CD8-positive, alpha-beta memory T cell (primary cell): Measurements from ENCODE around the gene SBNO2. TPM values are rescaled to one million over a fixed set of nuclear protein-coding genes. Genes with fewer than 3 reads are reported as not detected.

Experiments
- CTCF ChIA-PET: fragments of 350-600 bp; sonication (Branson Sonifier 250); formaldehyde crosslinking; loops from one replicate; lab custom pipeline; 2021; ENCODE audit warnings: antibody characterized with exemption; lab: Charles Lee
- POLR2A ChIA-PET: fragments of 350-600 bp; sonication (Branson Sonifier 250); formaldehyde crosslinking; loops from one replicate; lab custom pipeline; 2021; ENCODE audit warnings: antibody characterized with exemption; lab: Charles Lee
- DNase-seq, 5 donors: peaks; one replicate each; pipeline versions ENCODE4 v3.0.0 to v3.0.0-alpha.2; 2020 to 2022; ENCODE audit warnings: mixed read lengths in 1 of 5
- H3K27ac ChIP-seq: one replicate; pipeline ENCODE4 v1.7.0; 2013; ENCODE audit warnings: low read depth, mild to moderate bottlenecking, low read length, moderate library complexity
- H3K27me3 ChIP-seq: 2 replicates; pipeline ENCODE4 v1.7.0; 2013; ENCODE audit warnings: low read length, mild to moderate bottlenecking; ENCODE audit not compliant: insufficient read depth, poor library complexity, severe bottlenecking
- H3K36me3 ChIP-seq: 2 replicates; pipeline ENCODE4 v1.7.0; 2013; ENCODE audit warnings: mild to moderate bottlenecking, low read length, moderate library complexity; ENCODE audit not compliant: insufficient read depth
- H3K4me1 ChIP-seq: 2 replicates; pipeline ENCODE4 v1.7.0; 2013; ENCODE audit warnings: mild to moderate bottlenecking, low read length, moderate library complexity; ENCODE audit not compliant: insufficient read depth
- H3K4me3 ChIP-seq: 2 replicates; pipeline ENCODE4 v1.7.0; 2013; ENCODE audit warnings: mild to moderate bottlenecking, low read length
- H3K9me3 ChIP-seq: 2 replicates; pipeline ENCODE4 v1.7.0; 2013; ENCODE audit warnings: mild to moderate bottlenecking, low read length
- H3K27ac Mint-ChIP-seq, 8 donors: one replicate each; pipeline ENCODE4 v1.8.0; 2020 to 2021; ENCODE audit warnings: mixed read lengths in 8 of 8, mild to moderate bottlenecking in 6 of 8, inconsistent platforms in 3 of 8, moderate library complexity in 3 of 8
- H3K27me3 Mint-ChIP-seq, 2 donors: one replicate each; pipeline ENCODE4 v1.8.0; 2020 to 2021; ENCODE audit warnings: mixed read lengths in 2 of 2, mild to moderate bottlenecking in 1 of 2, moderate library complexity in 1 of 2
- H3K36me3 Mint-ChIP-seq, 3 donors: one replicate each; pipeline ENCODE4 v1.8.0; 2020 to 2021; ENCODE audit warnings: mixed read lengths in 3 of 3, inconsistent platforms in 1 of 3, mild to moderate bottlenecking in 1 of 3
- H3K4me1 Mint-ChIP-seq, 3 donors: one replicate each; pipeline ENCODE4 v1.8.0; 2020 to 2021; ENCODE audit warnings: mixed read lengths in 3 of 3, inconsistent platforms in 1 of 3, mild to moderate bottlenecking in 1 of 3
- H3K4me3 Mint-ChIP-seq, 7 donors: one replicate each; pipeline ENCODE4 v1.8.0; 2020 to 2021; ENCODE audit warnings: mixed read lengths in 7 of 7, mild to moderate bottlenecking in 6 of 7, moderate library complexity in 4 of 7, inconsistent platforms in 2 of 7
- H3K9me3 Mint-ChIP-seq, 5 donors: one replicate each; pipeline ENCODE4 v1.8.0; 2020 to 2022; ENCODE audit warnings: mixed read lengths in 5 of 5, mild to moderate bottlenecking in 3 of 5, moderate library complexity in 2 of 5, inconsistent platforms in 1 of 5
- polyA plus RNA-seq: library from polyadenylated mRNA; unstranded; fragments of 300-500 nt; fragmentation: Illumina TruSeq; gene quantifications from one replicate; pipeline ENCODE4 v1.2.3, GENCODE V29; 2021
- total RNA-seq, 2 experiments: library from RNA; stranded (reverse); gene quantifications; one replicate each; pipeline ENCODE4 v1.2.3, GENCODE V29; 2021

The SBNO2 gene
- total and polyA plus RNA-seq, 3 experiments from 2014 or later, result 4.3 to 61.0 (median 59.0) TPM

- Histone ChIP-seq H3K9me3 (no peaks in the 10 kb centered on the region), H3K4me3 (peak overlapping the region; percentile 81), H3K36me3 (peaks cover 22% of the 10 kb centered on the region), H3K27me3 (no peaks in the 10 kb centered on the region), H3K4me1 (peaks cover 63% of the 10 kb centered on the region), H3K27ac (peak overlapping the region; percentile 90)
- peak; percentile 50 to 89 (median 74) for DNase-seq
- H3K4me1 Mint-ChIP-seq, result peaks cover 38 to 69% (median 55%) of the 10 kb centered on the region in 3 donors
- H3K9me3 Mint-ChIP-seq, result no peaks in the 10 kb centered on the region
- H3K27me3 Mint-ChIP-seq, result no peaks in the 10 kb centered on the region
- ChIA-PET CTCF (interaction anchor here (0.9 to 5.6 kb wide), 15 partner anchors 11 to 125 kb away, joined by 3 to 264 read pairs (median 6); partner anchors contain the start of genes ABCA7, CNN2, RNU6-2 and TMEM259), POLR2A (interaction anchor here (0.6 to 17.4 kb wide), 18 partner anchors 10 to 271 kb away, joined by 3 to 737 read pairs (median 6); partner anchors contain the start of genes ABCA7, CIRBP, CNN2 and GPX4)
- H3K36me3 Mint-ChIP-seq, result peaks cover 13 to 45% (median 15%) of the 10 kb centered on the region in 3 donors
- H3K27ac Mint-ChIP-seq, result peak overlapping the region; percentile 91 to 100 (median 98)
- peak overlapping the region; percentile 87 to 100 (median 96) for H3K4me3 Mint-ChIP-seq
These were observed 105.8 kb downstream of the SBNO2 start for GRCh38 chr19:1068009-1069001.

- Histone ChIP-seq H3K9me3 (no peaks in the 10 kb centered on the region), H3K4me1 (peaks cover 55% of the 10 kb centered on the region), H3K27me3 (no peaks in the 10 kb centered on the region), H3K36me3 (peaks cover 13% of the 10 kb centered on the region), H3K27ac (peak overlapping the region; percentile 90), H3K4me3 (peak overlapping the region; percentile 81)
- DNase-seq, result peak; percentile 74 to 91 (median 84)
- Mint-ChIP-seq H3K36me3 (peaks cover 12 to 37% (median 13%) of the 10 kb centered on the region in 3 donors), H3K27me3 (no peaks in the 10 kb centered on the region), H3K4me1 (peaks cover 30 to 64% (median 46%) of the 10 kb centered on the region in 3 donors), H3K4me3 (peak overlapping the region; percentile 87 to 100 (median 96)), H3K9me3 (no peaks in the 10 kb centered on the region), H3K27ac (peak overlapping the region; percentile 91 to 100 (median 98))
- ChIA-PET CTCF (interaction anchor here (0.9 to 5.6 kb wide), 18 partner anchors 10 to 177 kb away, joined by 3 to 264 read pairs (median 6); partner anchors contain the start of genes ABCA7, CNN2, RNU6-2 and TMEM259), POLR2A (interaction anchor here (0.6 to 17.4 kb wide), 20 partner anchors 10 to 270 kb away, joined by 3 to 737 read pairs (median 7); partner anchors contain the start of genes ABCA7, CIRBP, CNN2 and GPX4)
These were observed 106.6 kb downstream of the SBNO2 start for GRCh38 chr19:1067341-1067957.

GRCh38 chr19:1066748-1067340, 107.2 kb downstream of the SBNO2 start, which contains the start of gene ARHGAP45:
Gene ARHGAP45, plus strand, starts transcription at chr19:1067167. Its CDS starts 239 bp downstream, at chr19:1067406.
- peaks cover 11 to 33% (median 11%) of the 10 kb centered on the region in 3 donors for H3K36me3 Mint-ChIP-seq
- DNase-seq, result peak; percentile 82 to 93 (median 89)
- ChIA-PET CTCF (interaction anchor here (0.7 to 5.6 kb wide), 18 partner anchors 9 to 178 kb away, joined by 3 to 264 read pairs (median 6); partner anchors contain the start of genes ABCA7, CNN2, RNU6-2 and TMEM259), POLR2A (interaction anchor here (1.0 to 17.4 kb wide), 15 partner anchors 9 to 202 kb away, joined by 3 to 737 read pairs (median 12); partner anchors contain the start of genes ABCA7, CIRBP, CNN2 and GPX4)
- Histone ChIP-seq H3K4me3 (peak within 1 kb of the TSS; percentile 81), H3K36me3 (peaks cover 8% of the 10 kb centered on the region), H3K4me1 (peaks cover 49% of the 10 kb centered on the region), H3K27ac (peak within 1 kb of the TSS; percentile 90), H3K27me3 (no peaks in the 10 kb centered on the region), H3K9me3 (no peaks in the 10 kb centered on the region)
- no peaks in the 10 kb centered on the region for H3K9me3 Mint-ChIP-seq
- H3K27me3 Mint-ChIP-seq, result no peaks in the 10 kb centered on the region
- H3K27ac Mint-ChIP-seq, result peak within 1 kb of the TSS; percentile 91 to 100 (median 98)
- H3K4me3 Mint-ChIP-seq, result peak within 1 kb of the TSS; percentile 87 to 100 (median 96)
- H3K4me1 Mint-ChIP-seq, result peaks cover 24 to 58% (median 41%) of the 10 kb centered on the region in 3 donors

- Mint-ChIP-seq H3K36me3 (peaks cover 8 to 34% (median 9%) of the 10 kb centered on the region in 3 donors), H3K4me3 (peak overlapping the region in 6 of 7 donors; percentile 29 to 100 (median 82)), H3K27me3 (no peaks in the 10 kb centered on the region), H3K27ac (peak overlapping the region in 5 of 8 donors; percentile 66 to 100 (median 85)), H3K9me3 (no peaks in the 10 kb centered on the region), H3K4me1 (peaks cover 21 to 54% (median 37%) of the 10 kb centered on the region in 3 donors)
- Histone ChIP-seq H3K27ac (peak overlapping the region; percentile 90), H3K36me3 (peaks cover 8% of the 10 kb centered on the region), H3K4me1 (peaks cover 45% of the 10 kb centered on the region), H3K4me3 (peak overlapping the region; percentile 54), H3K9me3 (no peaks in the 10 kb centered on the region), H3K27me3 (no peaks in the 10 kb centered on the region)
- ChIA-PET POLR2A (interaction anchor here (1.0 to 17.4 kb wide), 13 partner anchors 8 to 203 kb away, joined by 3 to 737 read pairs (median 14); partner anchors contain the start of genes ABCA7, CIRBP, CNN2 and GPX4), CTCF (interaction anchor here (0.7 to 5.6 kb wide), 10 partner anchors 9 to 128 kb away, joined by 3 to 264 read pairs (median 10); partner anchors contain the start of genes ABCA7 and CNN2)
- DNase-seq, result peak in 1 of 5 donors; percentile 53
These were observed 107.8 kb downstream of the SBNO2 start for GRCh38 chr19:1066251-1066747.

- Histone ChIP-seq H3K4me3 (peak overlapping the region; percentile 26), H3K36me3 (peaks cover 8% of the 10 kb centered on the region), H3K27me3 (no peaks in the 10 kb centered on the region), H3K4me1 (peaks cover 40% of the 10 kb centered on the region), H3K27ac (no peak overlapping the region), H3K9me3 (no peaks in the 10 kb centered on the region)
- H3K9me3 Mint-ChIP-seq, result no peaks in the 10 kb centered on the region
- peaks cover 8 to 33% (median 9%) of the 10 kb centered on the region in 3 donors for H3K36me3 Mint-ChIP-seq
- peak overlapping the region; percentile 26 to 96 (median 76) for H3K27ac Mint-ChIP-seq
- peak overlapping the region; percentile 10 to 100 (median 79) for H3K4me3 Mint-ChIP-seq
- ChIA-PET POLR2A (interaction anchor here (1.0 to 17.4 kb wide), 7 partner anchors 8 to 128 kb away, joined by 3 to 737 read pairs (median 14); partner anchors contain the start of genes ABCA7, GPX4 and POLR2E), CTCF (interaction anchor here (1.2 to 5.6 kb wide), 6 partner anchors 8 to 47 kb away, joined by 5 to 264 read pairs (median 16); partner anchors contain the start of genes ABCA7, CNN2 and RNU6-2)
- no peaks in the 10 kb centered on the region for H3K27me3 Mint-ChIP-seq
- H3K4me1 Mint-ChIP-seq, result peaks cover 21 to 54% (median 37%) of the 10 kb centered on the region in 3 donors
- peak in 1 of 5 donors; percentile 49 for DNase-seq
These were observed 108.4 kb downstream of the SBNO2 start for GRCh38 chr19:1065606-1066109.
